NB4 (cell line): Measurements from ENCODE around the gene U2AF2.

Source experiments
- POLR2A ChIP-seq: IDR thresholded peaks from 2 replicates; pipeline ENCODE4 v1.6.1; 2011; ENCODE audit warnings: mild to moderate bottlenecking; ENCODE audit not compliant: insufficient read length; ENCODE audit errors: extremely low read depth
- TF ChIP-seq, protein P1 (sequence below): IDR thresholded peaks from one replicate; pipeline ENCODE4 v1.5.1; 2012; ENCODE audit warnings: low read depth, low read length

GRCh38 chr19:55656552-55656951, 1.7 kb downstream of the U2AF2 start:
- TF ChIP-seq POLR2A, result no peak
- TF ChIP-seq, protein P1, sequence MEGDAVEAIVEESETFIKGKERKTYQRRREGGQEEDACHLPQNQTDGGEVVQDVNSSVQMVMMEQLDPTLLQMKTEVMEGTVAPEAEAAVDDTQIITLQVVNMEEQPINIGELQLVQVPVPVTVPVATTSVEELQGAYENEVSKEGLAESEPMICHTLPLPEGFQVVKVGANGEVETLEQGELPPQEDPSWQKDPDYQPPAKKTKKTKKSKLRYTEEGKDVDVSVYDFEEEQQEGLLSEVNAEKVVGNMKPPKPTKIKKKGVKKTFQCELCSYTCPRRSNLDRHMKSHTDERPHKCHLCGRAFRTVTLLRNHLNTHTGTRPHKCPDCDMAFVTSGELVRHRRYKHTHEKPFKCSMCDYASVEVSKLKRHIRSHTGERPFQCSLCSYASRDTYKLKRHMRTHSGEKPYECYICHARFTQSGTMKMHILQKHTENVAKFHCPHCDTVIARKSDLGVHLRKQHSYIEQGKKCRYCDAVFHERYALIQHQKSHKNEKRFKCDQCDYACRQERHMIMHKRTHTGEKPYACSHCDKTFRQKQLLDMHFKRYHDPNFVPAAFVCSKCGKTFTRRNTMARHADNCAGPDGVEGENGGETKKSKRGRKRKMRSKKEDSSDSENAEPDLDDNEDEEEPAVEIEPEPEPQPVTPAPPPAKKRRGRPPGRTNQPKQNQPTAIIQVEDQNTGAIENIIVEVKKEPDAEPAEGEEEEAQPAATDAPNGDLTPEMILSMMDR, result no peak
